ENCODE data around the gene ATP8B2. TPM values are rescaled to one million over a fixed set of nuclear protein-coding genes. Genes with fewer than 3 reads are reported as not detected.

ATP8B2 gene
- total RNA-seq, 4 donors from 2014 or later, result 14.4 to 34.4 (median 22.0) TPM

- Histone ChIP-seq H3K27me3 (no peaks in the 10 kb centered on the region), H3K36me3 (peaks cover 60% of the 10 kb centered on the region), H3K4me3 (no peak overlapping the region), H3K4me1 (peaks cover 12% of the 10 kb centered on the region), H3K9me3 (no peaks in the 10 kb centered on the region), H3K27ac (no peak overlapping the region)
- TF ChIP-seq EP300 (IDR thresholded peaks at IDR 0.05), result no peak
- no peak for TF ChIP-seq POLR2A (IDR thresholded peaks at IDR 0.05)
- TF ChIP-seq POLR2AphosphoS5 (IDR thresholded peaks at IDR 0.05), result no peak
- TF ChIP-seq, protein P1, sequence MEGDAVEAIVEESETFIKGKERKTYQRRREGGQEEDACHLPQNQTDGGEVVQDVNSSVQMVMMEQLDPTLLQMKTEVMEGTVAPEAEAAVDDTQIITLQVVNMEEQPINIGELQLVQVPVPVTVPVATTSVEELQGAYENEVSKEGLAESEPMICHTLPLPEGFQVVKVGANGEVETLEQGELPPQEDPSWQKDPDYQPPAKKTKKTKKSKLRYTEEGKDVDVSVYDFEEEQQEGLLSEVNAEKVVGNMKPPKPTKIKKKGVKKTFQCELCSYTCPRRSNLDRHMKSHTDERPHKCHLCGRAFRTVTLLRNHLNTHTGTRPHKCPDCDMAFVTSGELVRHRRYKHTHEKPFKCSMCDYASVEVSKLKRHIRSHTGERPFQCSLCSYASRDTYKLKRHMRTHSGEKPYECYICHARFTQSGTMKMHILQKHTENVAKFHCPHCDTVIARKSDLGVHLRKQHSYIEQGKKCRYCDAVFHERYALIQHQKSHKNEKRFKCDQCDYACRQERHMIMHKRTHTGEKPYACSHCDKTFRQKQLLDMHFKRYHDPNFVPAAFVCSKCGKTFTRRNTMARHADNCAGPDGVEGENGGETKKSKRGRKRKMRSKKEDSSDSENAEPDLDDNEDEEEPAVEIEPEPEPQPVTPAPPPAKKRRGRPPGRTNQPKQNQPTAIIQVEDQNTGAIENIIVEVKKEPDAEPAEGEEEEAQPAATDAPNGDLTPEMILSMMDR (IDR thresholded peaks at IDR 0.05), result no peak
- no peak for DNase-seq (ENCODE audit: low spot score in 2 of 2)
- WGBS, result 83% methylated on average over 3 of the region's 3 CpGs
Observed at GRCh38 chr1:154347961-154348360, 22.6 kb downstream of the ATP8B2 start.

DNA sequence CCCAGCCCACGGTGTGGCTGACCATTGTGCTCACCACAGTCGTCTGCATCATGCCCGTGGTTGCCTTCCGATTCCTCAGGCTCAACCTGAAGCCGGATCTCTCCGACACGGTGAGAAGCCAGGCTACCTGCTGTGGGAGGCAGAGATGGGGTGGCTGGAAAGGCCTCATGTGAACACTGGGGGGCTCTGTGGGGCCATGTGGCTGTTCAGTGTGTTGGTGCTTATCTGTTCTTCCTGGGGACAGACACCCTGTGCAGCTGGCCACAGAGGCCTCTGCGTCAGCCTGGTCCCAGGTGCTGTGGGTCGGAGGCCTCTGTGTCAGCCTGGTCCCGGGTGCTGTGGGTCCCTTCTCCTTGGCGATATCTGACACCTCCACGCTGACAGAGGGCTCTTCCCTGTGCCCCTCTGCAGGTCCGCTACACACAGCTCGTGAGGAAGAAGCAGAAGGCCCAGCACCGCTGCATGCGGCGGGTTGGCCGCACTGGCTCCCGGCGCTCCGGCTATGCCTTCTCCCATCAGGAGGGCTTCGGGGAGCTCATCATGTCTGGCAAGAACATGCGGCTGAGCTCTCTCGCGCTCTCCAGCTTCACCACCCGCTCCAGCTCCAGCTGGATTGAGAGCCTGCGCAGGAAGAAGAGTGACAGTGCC, 23.2 kb downstream of the ATP8B2 start:
- Histone ChIP-seq H3K27me3 (no peaks in the 10 kb centered on the region), H3K36me3 (peaks cover 54% of the 10 kb centered on the region), H3K9me3 (no peaks in the 10 kb centered on the region), H3K4me3 (no peak overlapping the region), H3K27ac (no peak overlapping the region), H3K4me1 (peaks cover 17% of the 10 kb centered on the region)
- WGBS, result 90% methylated on average over 2 of the region's 27 CpGs
- no peak for DNase-seq (ENCODE audit: low spot score in 2 of 2)
- no peak for TF ChIP-seq POLR2AphosphoS5 (IDR thresholded peaks at IDR 0.05)
- no peak for TF ChIP-seq POLR2A (IDR thresholded peaks at IDR 0.05)
- TF ChIP-seq, protein P1 (IDR thresholded peaks at IDR 0.05), result no peak
- no peak for TF ChIP-seq EP300 (IDR thresholded peaks at IDR 0.05)

DNA sequence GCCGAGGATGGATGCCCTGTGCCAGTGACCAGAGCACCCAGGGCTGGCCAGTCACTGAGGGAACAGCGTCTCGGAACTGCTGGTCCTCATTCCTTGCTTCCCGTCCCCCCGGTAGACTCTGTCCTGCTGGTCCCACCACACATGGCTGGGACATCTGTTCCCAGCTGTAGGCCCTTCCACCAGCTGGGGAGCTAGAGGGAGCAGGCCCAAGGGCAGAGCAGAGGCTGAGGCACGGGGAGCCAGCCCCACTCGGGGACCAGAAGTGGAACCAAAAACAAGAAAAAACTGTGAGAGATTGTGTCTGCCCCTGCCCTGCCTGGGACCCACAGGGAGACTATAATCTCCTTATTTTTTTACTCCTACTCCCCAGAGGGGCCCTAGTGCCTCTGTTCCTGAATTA, 23.8 kb downstream of the ATP8B2 start:
- WGBS, result 81% methylated on average over 5 of the region's 7 CpGs
- H3K27me3 ChIP-seq, result no peaks in the 10 kb centered on the region
- peaks cover 22% of the 10 kb centered on the region for H3K4me1 ChIP-seq
- TF ChIP-seq, protein P1 (IDR thresholded peaks at IDR 0.05), result no peak
- no peak for TF ChIP-seq POLR2A (IDR thresholded peaks at IDR 0.05)
- no peak for TF ChIP-seq POLR2AphosphoS5 (IDR thresholded peaks at IDR 0.05)
- TF ChIP-seq EP300 (IDR thresholded peaks at IDR 0.05), result no peak
- H3K36me3 ChIP-seq, result peaks cover 48% of the 10 kb centered on the region
- no peak overlapping the region for H3K27ac ChIP-seq
- DNase-seq (ENCODE audit: low spot score in 2 of 2), result no peak
- H3K4me3 ChIP-seq, result no peak overlapping the region
- no peaks in the 10 kb centered on the region for H3K9me3 ChIP-seq

- DNase-seq (ENCODE audit: low spot score in 2 of 2), result no peak
- Histone ChIP-seq H3K4me1 (peaks cover 22% of the 10 kb centered on the region), H3K4me3 (no peak overlapping the region), H3K9me3 (no peaks in the 10 kb centered on the region), H3K36me3 (peaks cover 36% of the 10 kb centered on the region), H3K27ac (no peak overlapping the region), H3K27me3 (no peaks in the 10 kb centered on the region)
- TF ChIP-seq POLR2A (IDR thresholded peaks at IDR 0.05) (no peak), EP300 (IDR thresholded peaks at IDR 0.05) (no peak)
- 71% methylated on average over 2 of the region's 4 CpGs for WGBS
Observed at GRCh38 chr1:154350383-154350782, 25.1 kb downstream of the ATP8B2 start.

GRCh38 chr1:154351363-154352068, 26.2 kb downstream of the ATP8B2 start:
- H3K27me3 ChIP-seq, result no peaks in the 10 kb centered on the region
- peaks cover 34% of the 10 kb centered on the region for H3K4me1 ChIP-seq
- H3K36me3 ChIP-seq, result peaks cover 24% of the 10 kb centered on the region
- TF ChIP-seq POLR2A (IDR thresholded peaks at IDR 0.05) (no peak), POLR2AphosphoS5 (IDR thresholded peaks at IDR 0.05) (no peak), EP300 (IDR thresholded peaks at IDR 0.05) (no peak)
- TF ChIP-seq, protein P1 (IDR thresholded peaks at IDR 0.05), result no peak
- H3K9me3 ChIP-seq, result no peaks in the 10 kb centered on the region
- no peak overlapping the region for H3K4me3 ChIP-seq
- H3K27ac ChIP-seq, result no peak overlapping the region
- no peak for DNase-seq (ENCODE audit: low spot score in 2 of 2)
- 78% methylated on average over 14 of the region's 14 CpGs for WGBS

Data from suprapubic skin (tissue), 4 donors.